HG03064 (cell line): ENCODE measurements around the gene ARHGAP10.

Source experiments
- ATAC-seq: cut with Tn5 transposase; IDR thresholded peaks from one replicate; pipeline ENCODE4 v1.9.1; 2021; ENCODE audit warnings: low read depth; ENCODE audit not compliant: unreplicated experiment

ARHGAP10 gene

DNA sequence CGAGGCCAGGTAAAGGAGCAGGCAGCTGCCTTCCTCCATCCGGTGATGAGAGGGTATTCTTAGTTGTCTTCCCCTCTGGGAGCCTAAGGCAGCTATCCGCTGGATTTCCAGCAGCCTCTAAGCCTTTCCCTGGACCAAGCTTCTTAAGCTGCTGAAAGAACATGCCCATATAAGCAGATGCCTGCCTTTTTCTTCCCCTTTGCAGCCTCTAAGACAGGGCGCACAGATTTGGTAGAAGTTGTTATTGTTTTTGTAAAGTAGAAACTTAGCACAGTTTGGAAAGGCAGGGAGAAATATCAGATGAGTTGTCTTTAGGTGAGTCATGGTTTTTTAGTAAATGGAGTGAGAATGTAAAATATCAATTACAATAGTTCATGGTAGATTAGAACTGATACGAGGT is 210.8 kb downstream of the ARHGAP10 start:
- peak; percentile 42 for ATAC-seq

DNA sequence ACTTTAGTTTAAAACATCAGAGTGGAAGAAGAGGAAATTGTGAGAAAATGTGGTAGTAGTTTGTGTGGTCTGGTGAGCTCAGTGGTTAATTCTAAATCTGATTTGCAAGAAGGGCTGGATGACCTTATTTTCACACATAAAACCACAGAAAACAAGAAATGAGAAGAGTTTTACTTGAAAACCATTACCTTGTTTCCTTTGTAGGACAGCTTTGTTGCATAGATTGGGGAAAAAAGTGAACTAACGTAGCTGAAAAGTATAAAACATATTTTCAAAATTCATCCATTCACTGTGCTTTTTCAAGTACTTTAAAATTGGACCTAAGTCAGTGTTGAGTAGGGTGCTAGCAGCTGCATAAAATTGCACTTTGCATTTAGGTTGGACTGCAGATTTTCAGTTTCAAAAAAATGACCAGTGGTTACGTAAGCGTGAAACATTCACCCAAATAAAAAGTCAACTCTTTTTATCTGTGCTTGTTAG is 211.3 kb downstream of the ARHGAP10 start:
- peak; percentile 96 for ATAC-seq

DNA sequence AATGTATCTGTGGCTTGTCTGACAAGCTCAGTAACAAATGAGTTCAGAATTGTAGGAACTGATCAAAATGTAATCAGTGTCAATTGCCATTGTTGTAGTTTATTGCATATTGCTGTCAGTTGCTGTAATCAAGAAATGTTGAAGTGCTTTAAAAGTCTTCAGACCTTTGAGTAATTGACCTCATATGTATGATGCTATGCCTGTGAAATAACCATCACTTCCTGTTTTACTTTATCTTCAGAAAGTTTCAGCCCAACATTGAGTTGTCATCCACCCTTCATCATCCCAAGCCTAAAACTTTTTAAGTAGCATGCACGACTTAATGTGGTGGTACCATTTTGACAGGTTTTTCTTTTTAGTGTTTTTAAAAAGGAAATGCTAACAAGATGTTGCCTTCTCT is 212.4 kb downstream of the ARHGAP10 start:
- no peak for ATAC-seq

DNA sequence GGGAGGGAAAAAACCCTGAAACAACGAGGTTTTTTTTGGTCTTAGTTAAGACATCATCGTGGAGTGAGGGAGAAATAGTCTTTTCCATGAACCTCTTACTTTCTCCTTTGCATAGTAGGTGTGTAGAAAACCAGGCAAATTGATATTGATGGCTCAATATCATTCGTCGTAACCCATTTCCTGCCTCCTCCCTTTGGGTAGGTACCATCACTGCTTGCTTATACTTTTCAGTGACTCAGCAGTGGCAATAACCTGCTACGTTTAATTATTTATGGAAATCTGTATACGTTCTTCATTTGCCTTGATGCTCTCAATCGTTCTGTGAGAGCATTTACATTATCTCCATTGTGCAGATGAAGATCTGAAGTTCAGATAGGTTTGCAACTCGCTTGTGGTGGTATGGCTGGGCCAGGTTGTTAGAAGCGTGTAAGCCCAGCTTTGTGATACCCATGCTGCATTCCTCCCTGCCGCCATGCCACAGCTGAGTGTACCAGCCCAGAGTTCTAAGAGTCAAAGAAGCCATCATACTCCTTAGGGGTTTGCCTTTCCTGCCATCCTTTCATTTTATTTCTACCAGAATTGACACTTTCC is 212.9 kb downstream of the ARHGAP10 start:
- ATAC-seq: no peak

DNA sequence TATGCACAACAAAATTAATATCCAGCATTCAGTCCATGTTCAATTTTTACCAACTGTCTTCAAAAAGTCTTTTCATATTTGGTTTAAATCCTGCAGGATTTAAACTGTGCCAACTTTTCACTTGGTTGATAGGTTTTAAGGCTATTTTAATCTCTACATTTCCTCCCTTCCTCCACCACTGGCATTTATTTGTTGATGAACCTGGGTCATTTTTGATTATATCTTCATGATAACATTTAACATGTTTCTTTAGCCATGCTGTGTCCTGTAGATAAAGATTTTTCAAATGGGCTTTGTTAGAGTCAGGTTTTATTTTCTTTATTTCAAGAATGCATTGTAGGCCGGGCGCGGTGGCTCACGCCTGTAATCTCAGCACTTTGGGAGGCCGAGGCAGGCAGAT is 216.4 kb downstream of the ARHGAP10 start:
- ATAC-seq: no peak

DNA sequence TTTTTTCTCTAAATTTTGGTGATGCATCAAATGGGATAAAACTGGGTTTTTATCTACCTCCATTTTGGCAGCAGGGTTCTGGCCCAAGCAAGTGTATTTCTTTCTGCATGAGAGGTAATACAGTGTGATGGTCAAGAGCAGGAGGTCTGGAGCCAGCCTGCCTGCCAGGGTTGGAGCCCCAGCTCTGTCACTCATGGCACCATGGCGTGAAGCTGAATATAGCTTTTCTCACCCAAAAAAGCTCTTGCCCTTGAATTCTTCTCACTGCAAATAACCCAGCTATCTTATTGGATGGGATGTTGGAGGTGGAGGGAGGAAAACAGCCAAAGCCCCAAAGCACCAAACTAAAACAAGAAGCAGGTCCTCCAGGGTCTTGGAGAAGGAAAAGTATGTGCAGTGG is 218.4 kb downstream of the ARHGAP10 start:
- ATAC-seq: no peak

DNA sequence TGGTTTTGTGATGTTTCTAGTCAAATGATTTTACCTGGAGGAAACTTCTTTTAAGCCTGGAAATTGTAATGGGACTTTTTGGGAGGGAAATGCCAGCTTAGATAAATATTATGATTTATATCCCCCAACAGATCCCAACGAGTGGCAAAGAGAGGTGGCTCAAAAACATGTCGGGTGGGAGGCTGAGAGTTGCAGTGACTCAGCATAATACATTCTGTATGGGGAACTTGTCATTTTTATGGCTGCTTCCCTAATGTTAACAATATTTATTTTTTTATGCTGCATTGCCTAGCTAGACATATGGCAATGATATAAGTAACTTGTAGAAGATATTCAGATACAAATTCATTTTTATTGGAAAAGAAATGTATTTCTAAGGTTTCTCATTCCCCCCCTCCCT is 219.0 kb downstream of the ARHGAP10 start:
- ATAC-seq: no peak

DNA sequence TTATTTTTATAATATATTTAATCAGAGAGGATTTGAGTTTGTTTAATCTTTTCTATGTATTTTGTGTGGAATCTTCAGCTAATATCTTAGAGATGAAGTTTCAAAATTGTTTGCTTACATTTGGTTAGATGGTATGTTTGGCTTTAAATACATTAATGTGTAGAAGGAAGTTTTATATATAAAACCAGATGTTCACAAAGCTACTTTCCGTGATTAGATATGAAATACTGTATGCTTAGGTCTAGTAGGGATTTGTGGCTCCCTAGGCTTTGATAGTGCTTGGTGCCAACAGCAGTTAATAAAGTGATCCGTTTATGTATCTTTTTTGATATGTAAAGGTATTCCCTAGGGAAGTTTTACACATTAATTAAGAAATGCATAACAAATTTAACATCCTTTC is 223.0 kb downstream of the ARHGAP10 start:
- no peak for ATAC-seq

DNA sequence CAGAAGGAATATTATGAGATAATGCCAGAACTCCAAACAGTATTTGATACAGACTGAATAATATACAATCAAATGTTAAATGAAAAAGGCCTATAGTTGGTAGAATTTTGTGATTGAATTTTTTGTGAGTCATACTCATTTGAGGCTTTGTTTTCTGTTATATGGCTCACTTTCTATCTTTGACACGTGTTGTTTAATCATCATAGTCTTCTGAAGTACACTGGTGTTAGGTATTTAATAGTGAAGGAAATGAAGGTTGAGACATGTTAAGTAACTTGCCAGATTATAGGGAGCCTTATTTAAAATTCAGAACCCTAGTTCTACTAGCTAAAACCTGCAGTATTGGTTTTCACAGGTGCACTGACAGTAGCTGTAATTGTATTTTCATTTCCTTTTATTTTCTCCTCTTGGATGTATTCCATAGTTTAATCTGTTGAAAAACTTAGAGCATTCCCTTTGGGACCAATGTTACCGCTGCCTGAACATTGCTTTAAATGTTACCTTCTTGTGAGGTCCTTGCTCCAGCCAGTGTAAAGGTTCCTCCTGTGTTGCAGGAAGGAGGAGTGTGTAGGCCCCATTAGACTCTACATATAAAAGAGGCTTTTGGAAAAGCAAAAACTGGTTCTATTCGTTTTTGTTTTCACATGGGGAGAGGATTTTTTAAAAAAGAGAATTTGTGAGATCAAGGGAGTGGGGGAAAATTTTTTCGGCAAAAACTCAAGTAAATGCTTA is 224.1 kb downstream of the ARHGAP10 start:
- ATAC-seq: no peak

DNA sequence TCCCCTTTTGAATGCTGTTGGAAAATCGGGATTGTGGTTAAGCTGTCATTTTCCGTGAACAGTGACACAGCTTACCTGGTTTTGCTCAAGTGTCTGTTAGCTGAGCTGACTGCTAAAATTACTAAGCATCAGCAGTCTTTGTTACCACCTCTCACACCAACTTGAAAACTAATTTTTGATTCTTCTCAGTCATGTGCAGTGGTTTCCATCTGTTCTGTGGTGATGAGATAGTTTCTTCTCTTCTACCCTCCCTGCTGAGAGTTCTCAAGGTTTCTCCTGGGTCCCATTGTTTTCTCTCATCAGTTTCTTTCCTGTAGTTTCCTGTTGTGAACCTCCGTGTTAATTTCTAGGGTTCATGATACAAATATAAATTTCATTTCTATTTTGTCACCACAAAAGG is 225.6 kb downstream of the ARHGAP10 start:
- no peak for ATAC-seq

DNA sequence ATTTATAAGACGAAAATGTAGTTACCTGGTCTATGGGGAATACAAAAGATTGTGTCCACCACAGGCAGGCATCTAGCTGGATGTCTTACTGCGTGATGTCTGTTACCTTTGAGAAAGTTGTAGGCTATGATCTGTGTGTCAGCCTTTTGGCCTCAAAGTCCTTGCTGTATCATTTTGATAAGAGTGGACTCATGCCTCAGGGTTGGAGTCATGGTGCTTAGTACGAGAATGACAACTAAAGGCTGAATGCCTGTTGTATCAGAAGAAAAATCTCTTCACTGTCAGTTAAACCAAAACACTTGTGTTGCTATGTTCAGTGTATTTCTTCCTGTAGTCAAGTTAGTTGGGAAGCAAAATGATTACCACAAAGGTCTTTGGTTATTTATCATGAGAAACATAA is 226.2 kb downstream of the ARHGAP10 start:
- no peak for ATAC-seq

DNA sequence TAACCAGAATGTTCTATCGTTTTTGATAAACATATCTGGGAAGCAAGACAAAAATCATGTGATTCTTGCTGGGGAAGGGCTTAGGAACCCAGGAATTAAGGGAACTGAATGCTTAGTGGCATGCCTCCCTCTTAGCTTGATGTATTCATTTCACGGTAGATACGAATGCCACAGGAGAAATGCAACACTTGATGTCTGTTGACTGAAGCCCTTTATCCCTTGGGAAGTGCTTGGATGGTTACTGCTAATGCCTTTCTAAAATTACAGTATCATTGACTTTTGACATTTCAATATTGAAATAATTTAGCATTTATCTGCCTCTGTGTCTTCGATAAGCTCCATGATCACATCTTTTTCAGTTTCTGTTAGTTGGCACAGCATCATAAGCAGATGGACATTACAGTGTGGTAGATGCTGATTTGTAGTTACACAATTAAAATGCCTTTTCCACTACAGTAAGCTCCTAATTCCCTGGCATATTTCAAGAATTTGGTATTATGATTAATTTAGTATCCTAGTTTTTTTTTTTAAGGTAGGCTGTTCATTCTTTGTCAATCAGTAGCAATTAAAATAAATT is 226.7 kb downstream of the ARHGAP10 start:
- ATAC-seq: no peak

DNA sequence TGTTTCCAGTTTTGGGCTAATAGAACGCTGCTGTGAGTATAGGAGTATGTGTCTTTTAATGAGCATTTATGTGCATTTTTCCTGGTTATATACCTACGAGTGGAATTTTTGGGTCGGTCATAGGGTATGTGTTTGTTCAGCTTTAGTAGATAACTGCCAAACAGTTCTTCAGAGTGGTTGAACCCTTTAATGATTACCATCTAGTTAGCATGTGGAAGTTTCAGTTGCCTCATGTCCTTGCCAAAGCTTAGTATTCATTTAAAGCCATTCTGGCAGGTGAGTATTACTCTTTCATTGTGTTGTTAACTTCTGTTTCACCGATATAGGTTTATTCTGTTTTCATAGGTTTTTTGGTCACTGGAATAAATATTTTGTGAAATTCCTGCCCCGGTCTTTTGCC is 229.1 kb downstream of the ARHGAP10 start:
- ATAC-seq: no peak

DNA sequence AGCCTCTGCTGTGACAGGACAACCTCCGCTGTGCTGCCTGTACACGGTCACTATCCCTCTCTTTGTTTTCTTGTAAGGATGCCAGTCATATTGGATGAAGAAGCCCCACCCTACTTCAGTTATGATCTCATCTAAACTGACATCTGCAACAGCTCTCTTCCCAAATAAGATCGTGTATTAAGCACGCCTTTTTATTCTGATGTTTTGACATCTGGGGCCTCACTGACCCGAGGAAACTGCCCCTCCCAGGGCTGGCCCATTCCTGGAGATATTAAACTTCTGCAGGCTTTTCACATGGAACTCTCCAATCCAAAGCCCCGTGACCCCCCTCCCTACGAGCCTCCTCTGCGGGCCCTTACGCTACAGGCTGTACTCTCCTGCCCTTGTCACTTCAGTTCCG is 232.0 kb downstream of the ARHGAP10 start:
- ATAC-seq: no peak

DNA sequence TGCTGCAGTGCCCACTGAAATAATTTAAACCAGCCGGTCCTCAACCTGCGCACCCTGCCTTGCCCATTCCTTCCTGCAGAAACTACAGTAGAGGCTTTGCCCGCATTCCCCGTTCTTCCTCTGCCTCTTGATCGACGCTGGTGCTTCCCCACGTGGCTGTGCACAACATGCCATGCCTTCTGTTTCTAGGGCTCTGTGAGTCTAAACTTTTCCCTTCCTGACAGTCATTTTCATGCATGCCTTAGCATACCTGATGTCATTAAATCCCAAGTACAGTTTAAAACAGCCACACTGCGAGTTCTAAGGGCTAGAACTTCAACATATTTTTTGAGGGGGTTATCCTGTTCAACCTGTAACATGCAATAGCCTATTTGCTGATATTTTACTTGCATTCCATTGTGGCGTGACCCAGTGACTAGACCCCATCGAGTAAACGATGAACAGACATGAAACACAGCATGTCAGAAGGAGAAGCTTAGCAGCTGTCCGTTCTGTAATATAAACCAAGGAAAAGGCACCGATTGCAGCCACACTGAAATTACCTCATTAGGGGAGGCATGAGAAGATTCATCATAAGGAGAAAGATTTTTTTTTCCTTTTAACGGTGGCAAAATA is 232.5 kb downstream of the ARHGAP10 start:
- no peak for ATAC-seq

DNA sequence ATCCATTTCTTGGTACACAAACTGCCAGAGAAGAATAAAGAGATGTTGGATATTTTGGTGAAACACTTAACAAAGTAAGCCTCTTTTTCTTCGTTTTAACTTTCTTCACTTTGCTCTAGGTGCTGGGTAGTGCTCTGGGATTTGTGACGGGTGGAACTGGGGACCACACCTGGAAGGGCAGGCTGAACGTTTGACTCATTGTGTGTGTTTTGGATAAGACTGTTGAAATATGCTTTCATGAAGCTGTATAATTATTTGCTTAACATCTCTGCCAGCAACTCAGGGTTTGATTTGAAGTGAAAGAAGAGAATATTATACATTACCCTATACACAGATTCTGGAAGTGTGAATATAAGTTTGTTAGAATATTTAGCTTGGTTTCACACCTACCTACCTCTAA is 233.2 kb downstream of the ARHGAP10 start:
- ATAC-seq: no peak

DNA sequence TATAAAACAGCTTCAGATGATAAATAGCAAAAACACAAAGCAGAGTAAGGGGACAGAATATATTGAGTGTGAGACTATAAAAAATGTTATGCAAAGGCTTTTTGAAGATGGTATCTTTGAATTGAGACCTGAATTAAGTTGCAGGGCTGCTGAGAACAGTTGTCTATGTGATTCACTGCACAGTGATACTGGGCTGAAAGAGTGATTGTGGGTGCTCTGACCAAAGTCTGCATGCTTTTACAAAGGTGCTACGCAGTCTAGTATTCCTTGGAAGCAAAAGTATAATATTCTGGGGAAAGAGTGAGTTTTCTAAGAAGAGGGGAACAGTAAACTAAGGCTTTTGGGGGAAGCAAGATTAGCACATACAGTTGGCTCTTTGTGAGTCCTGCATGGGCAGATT is 234.0 kb downstream of the ARHGAP10 start:
- ATAC-seq: no peak

DNA sequence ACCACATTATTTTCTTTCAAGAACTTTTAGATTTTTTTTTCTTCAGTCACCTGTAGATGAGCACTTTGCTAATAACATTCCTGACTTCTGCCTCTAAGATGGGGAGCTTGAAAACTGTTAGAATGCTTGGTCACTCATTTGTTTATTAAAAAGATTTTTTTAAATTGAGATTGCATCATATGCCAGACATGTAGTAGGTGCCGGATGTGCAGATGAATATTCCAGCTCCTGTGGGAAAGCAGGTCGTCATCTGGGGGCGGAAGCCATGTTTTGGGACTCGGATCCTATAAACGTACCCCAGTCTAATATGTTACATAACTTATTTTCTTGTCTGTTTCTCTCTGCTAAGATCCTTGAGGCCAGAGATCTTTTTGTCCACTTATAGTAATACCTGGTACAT is 236.8 kb downstream of the ARHGAP10 start:
- ATAC-seq: no peak

DNA sequence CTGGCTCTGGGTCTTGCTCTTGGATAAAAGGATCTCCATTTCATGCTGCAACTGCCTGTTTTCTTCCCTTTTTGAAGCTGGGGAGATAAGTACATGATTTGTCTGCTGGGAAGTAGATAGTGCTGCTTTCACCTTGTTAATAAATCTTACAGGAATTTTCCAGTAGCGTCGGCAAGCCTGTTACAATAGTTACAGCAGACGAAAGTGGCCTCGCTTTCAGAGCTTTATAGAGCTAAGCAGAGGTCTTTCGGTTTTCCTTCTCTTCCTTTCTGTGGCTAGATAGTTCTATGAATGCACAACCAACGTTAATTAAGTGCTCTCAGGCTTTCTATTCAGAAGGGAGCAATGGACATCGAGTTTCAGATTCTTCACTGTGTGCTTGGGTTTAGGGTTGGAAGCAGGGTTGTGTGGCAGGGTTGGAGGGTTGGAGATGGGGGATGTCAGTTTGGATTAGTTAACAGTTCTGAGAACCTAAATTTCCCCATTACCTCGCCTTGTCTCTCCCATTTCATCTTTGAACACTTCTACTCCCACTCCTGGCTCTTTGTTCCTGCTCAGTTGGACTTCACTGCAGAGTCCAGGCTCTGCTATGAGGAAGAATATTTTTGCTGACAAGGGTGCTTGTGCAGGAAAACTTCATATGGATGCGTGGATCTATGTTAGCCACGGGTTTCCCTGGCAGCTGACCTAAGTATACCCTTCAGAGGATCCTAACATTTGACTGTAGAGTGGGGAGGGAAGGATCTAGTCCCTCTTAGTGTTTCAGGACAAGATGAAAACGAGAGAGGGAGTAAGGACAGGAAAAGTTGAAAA is 237.9 kb downstream of the ARHGAP10 start:
- ATAC-seq: no peak

DNA sequence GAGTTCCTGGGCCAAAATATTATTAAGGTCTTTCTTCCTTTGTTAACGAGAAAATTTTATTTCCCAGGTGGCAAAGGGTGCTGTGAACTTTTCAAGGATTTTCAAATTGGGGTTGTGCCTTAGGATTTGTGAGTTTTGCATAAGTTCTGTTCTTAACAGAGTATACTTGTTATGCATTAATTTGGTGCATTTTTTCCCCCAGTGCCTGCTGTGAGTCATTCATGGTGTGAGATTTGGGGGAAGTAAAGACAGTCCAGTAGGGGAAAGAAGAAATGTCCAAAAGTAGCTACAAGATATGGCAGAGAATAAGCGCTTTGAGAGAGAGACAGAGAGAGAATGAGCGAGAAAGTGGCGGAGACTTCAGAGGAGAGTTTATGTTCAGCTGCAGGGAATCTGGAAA is 239.2 kb downstream of the ARHGAP10 start:
- no peak for ATAC-seq

DNA sequence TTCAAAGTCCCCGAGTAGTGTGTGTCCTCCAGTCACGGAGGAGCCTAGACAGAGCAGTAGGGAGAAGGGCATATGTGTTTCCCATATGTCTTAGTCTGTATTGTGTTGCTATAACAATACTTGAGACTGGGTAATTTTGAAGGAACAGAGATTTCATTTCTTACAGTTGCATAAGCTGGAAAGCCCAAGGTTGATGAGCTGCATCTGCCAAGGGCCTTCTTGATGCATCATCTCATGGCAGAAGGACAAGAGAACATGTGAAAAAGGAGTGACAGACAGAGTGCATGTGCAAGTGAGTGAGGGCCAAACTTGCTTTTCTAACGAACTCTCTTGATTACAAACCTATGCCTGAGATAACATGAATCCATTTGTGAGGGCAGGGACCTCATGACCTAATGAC is 243.4 kb downstream of the ARHGAP10 start:
- no peak for ATAC-seq
